ENCODE results near the gene SLIT3. TPM values are rescaled to one million over a fixed set of nuclear protein-coding genes. Genes with fewer than 3 reads are reported as not detected.

SLIT3 gene
- total RNA-seq, 1 donor from 2014 or later, result 3.2 TPM

- no peak overlapping the region for H3K27ac Mint-ChIP-seq (ENCODE audit: unreplicated experiment)
- no peaks in the 10 kb centered on the region for H3K9me3 Mint-ChIP-seq (ENCODE audit: unreplicated experiment)
- H3K4me1 Mint-ChIP-seq (ENCODE audit: unreplicated experiment), result no peaks in the 10 kb centered on the region
- TF ChIP-seq, protein P1, sequence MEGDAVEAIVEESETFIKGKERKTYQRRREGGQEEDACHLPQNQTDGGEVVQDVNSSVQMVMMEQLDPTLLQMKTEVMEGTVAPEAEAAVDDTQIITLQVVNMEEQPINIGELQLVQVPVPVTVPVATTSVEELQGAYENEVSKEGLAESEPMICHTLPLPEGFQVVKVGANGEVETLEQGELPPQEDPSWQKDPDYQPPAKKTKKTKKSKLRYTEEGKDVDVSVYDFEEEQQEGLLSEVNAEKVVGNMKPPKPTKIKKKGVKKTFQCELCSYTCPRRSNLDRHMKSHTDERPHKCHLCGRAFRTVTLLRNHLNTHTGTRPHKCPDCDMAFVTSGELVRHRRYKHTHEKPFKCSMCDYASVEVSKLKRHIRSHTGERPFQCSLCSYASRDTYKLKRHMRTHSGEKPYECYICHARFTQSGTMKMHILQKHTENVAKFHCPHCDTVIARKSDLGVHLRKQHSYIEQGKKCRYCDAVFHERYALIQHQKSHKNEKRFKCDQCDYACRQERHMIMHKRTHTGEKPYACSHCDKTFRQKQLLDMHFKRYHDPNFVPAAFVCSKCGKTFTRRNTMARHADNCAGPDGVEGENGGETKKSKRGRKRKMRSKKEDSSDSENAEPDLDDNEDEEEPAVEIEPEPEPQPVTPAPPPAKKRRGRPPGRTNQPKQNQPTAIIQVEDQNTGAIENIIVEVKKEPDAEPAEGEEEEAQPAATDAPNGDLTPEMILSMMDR (IDR thresholded peaks at IDR 0.05; ENCODE audit: unreplicated experiment), result no peak
- DNase-seq (ENCODE audit: low spot score), result no peak
- peaks cover 3% of the 10 kb centered on the region for H3K27me3 Mint-ChIP-seq (ENCODE audit: unreplicated experiment)
- no peak overlapping the region for H3K4me3 Mint-ChIP-seq (ENCODE audit: unreplicated experiment)
- no peaks in the 10 kb centered on the region for H3K36me3 Mint-ChIP-seq (ENCODE audit: low read depth, unreplicated experiment)
Observed at GRCh38 chr5:168859471-168859870, 441.5 kb downstream of the SLIT3 start.

GRCh38 chr5:168858994-168859393 lies 441.9 kb downstream of the SLIT3 start:
- peaks cover 3% of the 10 kb centered on the region for H3K27me3 Mint-ChIP-seq (ENCODE audit: unreplicated experiment)

GRCh38 chr5:168858371-168858770 lies 442.6 kb downstream of the SLIT3 start:
- H3K4me1 Mint-ChIP-seq (ENCODE audit: unreplicated experiment), result no peaks in the 10 kb centered on the region
- H3K27ac Mint-ChIP-seq (ENCODE audit: unreplicated experiment), result no peak overlapping the region
- DNase-seq (ENCODE audit: low spot score), result no peak
- peaks cover 3% of the 10 kb centered on the region for H3K27me3 Mint-ChIP-seq (ENCODE audit: unreplicated experiment)
- TF ChIP-seq, protein P1 (IDR thresholded peaks at IDR 0.05; ENCODE audit: unreplicated experiment), result no peak
- no peaks in the 10 kb centered on the region for H3K9me3 Mint-ChIP-seq (ENCODE audit: unreplicated experiment)
- H3K36me3 Mint-ChIP-seq (ENCODE audit: low read depth, unreplicated experiment), result no peaks in the 10 kb centered on the region
- no peak overlapping the region for H3K4me3 Mint-ChIP-seq (ENCODE audit: unreplicated experiment)

More at GRCh38 chr5:168858994-168859393, 441.9 kb downstream of the SLIT3 start:
- no peak overlapping the region for H3K27ac Mint-ChIP-seq (ENCODE audit: unreplicated experiment)
- H3K4me1 Mint-ChIP-seq (ENCODE audit: unreplicated experiment), result no peaks in the 10 kb centered on the region
- H3K9me3 Mint-ChIP-seq (ENCODE audit: unreplicated experiment), result no peaks in the 10 kb centered on the region
- no peaks in the 10 kb centered on the region for H3K36me3 Mint-ChIP-seq (ENCODE audit: low read depth, unreplicated experiment)
- no peak for DNase-seq (ENCODE audit: low spot score)
- no peak overlapping the region for H3K4me3 Mint-ChIP-seq (ENCODE audit: unreplicated experiment)
- TF ChIP-seq, protein P1 (IDR thresholded peaks at IDR 0.05; ENCODE audit: unreplicated experiment), result no peak

- TF ChIP-seq, protein P1 (IDR thresholded peaks at IDR 0.05; ENCODE audit: unreplicated experiment), result no peak
- H3K4me1 Mint-ChIP-seq (ENCODE audit: unreplicated experiment), result no peaks in the 10 kb centered on the region
- no peaks in the 10 kb centered on the region for H3K9me3 Mint-ChIP-seq (ENCODE audit: unreplicated experiment)
- H3K27me3 Mint-ChIP-seq (ENCODE audit: unreplicated experiment), result no peaks in the 10 kb centered on the region
- H3K27ac Mint-ChIP-seq (ENCODE audit: unreplicated experiment), result no peak overlapping the region
- no peak for DNase-seq (ENCODE audit: low spot score)
- H3K4me3 Mint-ChIP-seq (ENCODE audit: unreplicated experiment), result no peak overlapping the region
- no peaks in the 10 kb centered on the region for H3K36me3 Mint-ChIP-seq (ENCODE audit: low read depth, unreplicated experiment)
Observed at GRCh38 chr5:168853972-168854371, 447.0 kb downstream of the SLIT3 start.

- Mint-ChIP-seq H3K9me3 (ENCODE audit: unreplicated experiment) (no peaks in the 10 kb centered on the region), H3K4me1 (ENCODE audit: unreplicated experiment) (no peaks in the 10 kb centered on the region), H3K36me3 (ENCODE audit: low read depth, unreplicated experiment) (no peaks in the 10 kb centered on the region), H3K27me3 (ENCODE audit: unreplicated experiment) (no peaks in the 10 kb centered on the region), H3K27ac (ENCODE audit: unreplicated experiment) (no peak overlapping the region), H3K4me3 (ENCODE audit: unreplicated experiment) (no peak overlapping the region)
- TF ChIP-seq, protein P1 (IDR thresholded peaks at IDR 0.05; ENCODE audit: unreplicated experiment), result no peak
- DNase-seq (ENCODE audit: low spot score), result no peak
Observed at GRCh38 chr5:168852329-168852728, 448.6 kb downstream of the SLIT3 start.
